ENCODE results near the gene NEAT1.

NEAT1 gene

DNA sequence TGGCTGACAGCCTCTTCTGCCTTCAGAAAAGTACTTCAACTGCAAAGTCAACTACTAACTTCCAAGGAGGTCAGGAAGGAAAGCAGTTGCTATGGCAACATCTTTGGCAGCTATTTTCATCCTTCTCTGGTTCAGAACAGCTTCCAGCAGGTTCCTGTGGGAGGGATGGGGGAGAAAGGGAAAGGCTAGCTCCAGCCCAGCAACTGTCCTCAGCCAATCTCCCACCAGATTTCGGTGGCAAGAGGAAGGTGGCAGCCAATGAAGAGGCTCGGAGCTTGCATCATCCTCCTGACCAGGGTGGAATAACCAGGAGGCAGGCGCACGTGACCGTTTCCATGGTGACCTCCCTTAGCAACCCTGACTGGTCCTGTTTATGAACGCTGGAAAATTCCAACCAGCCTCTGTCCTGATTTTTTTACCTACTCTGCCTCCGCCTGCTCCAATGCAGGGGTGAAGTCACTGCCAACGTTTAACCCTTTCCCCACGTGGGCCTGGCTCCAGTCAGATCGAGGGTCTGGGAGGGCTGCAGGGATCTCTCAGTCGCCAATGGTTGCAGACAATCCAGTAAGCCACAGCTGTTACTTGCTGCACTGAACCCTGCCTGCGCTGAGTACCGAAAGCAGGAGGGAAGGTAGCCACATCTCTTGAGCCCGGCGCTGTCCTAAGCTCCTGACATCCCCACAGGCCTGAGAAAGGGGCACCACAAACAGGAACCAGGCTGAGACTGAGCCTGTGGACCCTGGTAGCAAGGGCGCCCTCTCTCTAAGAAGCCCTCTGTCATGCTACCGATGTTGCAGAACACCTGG is 65.1 kb downstream of the NEAT1 start:
- no peak for DNase-seq

DNA sequence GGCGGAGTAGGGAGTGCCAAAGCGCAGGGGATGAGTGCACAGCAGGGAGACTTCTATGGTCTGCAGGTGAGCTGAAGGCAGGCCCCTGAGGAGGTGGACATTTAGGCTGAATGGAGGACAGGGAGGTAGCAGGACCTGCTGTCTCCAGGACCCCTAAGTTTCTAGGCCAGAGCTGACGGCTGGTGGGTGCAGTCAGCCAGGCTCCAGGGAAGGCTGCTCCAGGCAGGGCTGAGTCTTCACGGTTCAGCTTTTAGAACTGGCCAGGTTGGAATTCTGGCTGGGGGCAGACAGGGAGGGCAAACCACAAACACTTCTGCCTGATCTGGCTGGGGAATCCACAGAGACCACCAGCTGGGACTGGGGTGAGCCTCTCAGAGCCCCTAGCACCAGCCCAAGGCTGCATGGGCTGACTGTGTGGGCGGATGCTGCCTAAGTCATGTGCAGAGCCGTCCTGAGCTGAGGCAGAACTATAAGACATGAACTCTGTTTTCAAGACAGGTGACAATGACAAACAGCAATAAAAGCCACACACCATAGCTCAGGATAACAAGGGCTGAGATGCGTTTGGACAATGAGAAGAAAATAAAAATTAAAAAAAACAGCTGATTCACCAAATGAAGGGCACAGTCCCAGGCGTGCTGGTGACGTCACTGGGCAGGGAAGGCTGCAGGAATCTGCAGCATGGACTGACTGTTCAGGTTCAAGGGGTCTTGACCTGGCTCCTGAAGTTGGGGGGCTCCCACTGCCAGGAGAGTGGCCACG is 65.9 kb downstream of the NEAT1 start:
- no peak for DNase-seq

DNA sequence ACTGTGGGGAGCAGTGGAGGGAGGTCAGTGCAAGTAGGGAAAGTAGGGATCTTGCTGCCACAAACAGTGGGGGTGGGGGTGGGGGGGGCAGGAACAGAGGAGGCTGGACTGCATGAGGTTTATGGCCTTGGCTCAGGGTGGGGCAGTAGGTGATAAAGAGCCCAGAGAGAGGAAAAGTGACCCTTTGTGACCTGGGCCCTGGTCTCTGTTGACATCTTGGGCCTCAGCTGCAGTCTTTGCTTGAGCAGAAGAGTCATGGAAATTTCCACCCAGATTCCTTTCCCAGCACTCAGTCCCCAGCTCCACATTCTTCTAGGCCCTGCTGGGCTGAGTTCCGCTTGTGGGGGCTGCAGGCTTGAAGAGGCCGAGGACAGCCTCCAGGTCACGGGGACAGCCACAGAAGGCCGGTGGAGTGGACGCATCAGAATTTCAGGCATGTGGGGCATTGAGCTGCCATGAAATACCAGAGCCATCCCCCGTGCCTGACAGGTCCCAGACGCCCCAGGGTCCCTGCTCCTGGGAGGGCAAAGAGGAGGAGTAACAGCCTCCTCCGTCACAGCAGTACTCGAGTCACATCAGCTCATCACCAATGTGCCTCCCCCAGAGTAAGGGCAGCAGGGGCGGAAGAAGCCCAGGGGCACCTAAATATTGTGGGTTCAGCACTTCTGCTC is 66.6 kb downstream of the NEAT1 start:
- DNase-seq = no peak

DNA sequence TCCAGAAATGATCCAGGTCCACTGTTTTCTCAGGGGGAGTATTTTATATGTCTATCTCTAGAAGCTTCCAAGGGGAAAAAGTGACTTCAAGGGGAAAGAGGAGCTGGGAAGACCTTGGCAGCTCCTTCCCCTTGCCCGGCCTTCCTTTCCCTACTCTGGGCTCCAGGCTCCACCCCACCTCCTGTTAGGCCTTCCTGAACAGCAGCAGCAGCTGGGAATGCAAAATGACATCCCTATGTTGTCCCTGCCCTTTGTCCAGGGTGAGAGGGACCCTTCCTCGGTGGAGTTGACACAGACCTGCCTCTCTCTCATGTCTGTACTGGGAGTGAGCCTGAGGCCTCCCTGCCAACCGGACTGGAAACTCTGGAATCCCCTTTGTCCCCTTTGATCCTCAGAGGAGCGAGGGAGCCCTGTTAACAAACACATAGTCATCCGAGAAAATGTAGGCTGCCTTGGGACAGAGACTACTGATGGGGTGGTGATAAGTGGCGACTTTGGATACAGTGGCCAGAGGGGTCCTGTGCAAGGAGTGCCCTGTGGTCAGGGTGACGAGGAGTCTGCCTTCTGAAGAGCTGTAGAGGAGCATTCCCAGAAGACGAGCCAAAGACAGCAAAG is 67.2 kb downstream of the NEAT1 start:
- peak; percentile 30 for DNase-seq

DNA sequence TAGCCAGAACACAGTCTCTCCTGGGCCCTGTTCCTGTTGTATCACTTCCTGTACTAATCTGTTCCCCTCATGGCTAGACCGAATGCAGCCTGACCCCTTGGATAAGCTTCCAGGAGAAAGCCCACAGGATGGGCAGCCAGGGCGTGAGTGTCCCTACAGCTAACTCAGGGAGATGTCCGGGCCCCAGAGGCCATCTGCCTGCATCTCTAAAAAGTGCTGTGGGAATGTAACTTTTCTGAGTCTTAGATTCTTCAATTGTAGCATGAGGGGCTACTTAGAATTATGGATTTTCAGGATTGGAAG is 68.5 kb downstream of the NEAT1 start:
- peak; percentile 38 for DNase-seq

DNA sequence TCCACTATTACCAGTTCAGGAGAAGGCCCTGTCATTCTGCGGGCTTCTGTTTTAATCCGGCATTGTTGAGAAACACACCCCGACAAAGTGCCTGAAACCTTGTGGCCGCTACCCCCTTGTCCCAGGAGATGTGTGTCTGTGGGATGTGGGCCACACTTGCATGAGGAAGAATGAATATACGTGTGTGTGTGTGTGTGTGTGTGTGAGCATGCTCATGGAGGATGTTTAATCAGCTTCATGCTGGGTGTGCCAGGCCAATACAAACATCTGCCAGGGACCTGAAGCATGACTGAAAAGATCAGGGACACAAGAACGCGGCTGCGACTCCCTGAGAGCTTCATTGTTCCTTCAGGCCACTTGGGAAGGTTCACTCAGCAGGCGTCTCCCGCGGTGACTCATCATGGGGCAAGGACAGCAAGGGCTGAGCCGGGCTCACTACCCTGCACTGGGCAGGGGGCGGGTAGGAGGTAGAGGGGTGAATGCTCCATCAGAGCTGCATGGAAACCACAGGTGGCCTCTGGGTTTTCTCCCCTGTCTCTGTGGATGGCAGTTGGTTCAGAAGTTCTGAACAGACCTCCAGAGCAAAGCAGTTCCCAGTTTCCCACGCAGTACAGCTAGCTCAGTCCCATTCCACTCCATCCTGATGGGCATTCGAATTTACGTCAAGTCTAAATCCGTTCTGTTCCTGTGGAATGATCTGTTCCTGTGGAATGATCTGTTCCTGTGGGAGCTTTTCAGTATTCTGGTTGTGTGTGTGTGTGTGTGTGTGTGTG is 69.2 kb downstream of the NEAT1 start:
- DNase-seq = peak; percentile 63

DNA sequence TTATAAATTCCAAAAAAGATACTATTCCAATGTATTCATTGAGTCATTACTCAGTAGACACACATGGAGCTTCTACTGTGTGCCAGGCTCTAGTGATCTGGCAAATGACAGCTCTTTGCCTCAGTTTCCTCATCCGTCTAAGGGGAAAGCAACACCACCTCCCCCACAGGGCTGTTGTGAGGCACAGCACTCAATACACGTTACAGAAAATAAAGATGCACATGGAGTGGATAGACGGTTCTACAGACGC is 69.7 kb downstream of the NEAT1 start:
- DNase-seq = no peak

DNA sequence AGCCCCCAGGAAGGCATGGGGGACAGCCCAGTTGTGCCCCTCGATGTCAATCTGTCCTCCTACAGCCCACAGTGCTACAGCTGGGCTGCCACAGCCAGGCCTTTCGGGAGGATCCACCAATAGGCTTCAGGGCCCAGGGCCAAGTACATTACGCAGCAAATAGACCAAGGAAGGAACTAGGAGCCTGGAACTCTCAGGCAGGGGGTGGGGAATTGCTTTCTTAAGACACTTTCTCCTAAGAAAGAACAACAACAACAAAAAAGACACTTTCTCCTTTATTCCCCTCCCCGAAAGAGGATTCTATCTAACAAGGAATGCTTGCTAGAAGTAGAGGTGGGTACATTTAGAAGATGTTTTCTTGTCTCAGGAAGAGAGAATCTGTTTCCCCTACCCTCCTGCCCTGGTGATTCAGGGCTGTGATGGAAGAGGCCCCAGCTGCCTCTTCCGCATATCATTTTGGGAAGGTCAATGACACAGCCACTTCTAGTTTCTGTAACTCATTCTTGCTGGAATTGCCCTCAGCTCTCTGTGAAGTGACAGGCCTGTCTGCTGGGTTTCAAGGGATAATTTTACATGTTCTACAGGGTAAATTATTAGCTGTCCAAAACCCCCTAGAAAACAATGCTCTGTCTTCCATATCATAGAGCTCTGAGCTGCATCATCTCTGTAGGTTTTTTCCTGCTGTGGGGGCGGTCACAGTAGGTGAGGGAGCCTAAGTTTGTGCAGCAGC is 70.2 kb downstream of the NEAT1 start:
- DNase-seq = peak; percentile 50

DNA sequence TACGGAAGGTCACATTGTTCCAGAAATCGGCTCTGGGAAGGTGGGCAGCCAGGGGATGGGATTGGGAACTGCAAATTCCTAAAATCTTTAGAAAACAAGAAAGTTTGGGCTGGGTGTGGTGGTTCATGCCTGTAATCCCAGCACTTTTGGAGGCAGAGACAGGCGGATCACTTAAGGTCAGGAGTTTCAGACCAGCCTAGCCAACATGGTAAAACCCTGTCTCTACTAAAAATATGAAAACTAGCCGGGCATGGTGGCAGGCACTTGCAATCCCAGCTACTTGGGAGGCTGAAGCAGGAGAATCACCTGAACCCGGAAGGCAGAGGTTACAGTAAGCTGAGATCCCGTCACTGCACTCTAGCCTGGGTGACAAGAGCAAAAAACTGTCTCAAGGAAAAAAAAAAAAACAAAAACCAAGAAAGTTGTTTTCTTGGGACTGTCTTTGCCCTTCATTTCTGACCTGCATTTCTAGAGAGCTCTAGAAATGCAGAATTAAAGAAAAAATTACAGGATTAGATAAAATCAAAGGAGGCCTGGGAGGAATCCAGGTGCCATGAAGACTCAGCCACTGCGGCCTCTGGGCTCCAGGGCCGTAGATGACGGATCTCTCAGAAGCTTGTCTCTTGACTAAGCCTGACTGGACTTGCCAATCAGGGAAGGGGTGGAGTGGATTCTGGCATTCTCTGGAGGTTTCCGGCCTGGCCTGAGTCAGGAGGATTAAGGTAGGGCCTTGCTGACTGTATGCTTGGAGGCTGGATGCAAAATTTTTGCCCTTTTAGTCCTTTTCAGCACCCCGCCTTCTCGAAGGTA is 71.0 kb downstream of the NEAT1 start:
- no peak for DNase-seq

All from activated effector memory CD4-positive, alpha-beta T cell treated with anti-CD3 and anti-CD28 coated beads, Interleukin-2, amount 50 U/mL, for 16 hours (primary cell).